K562 (cell line): Measurements from ENCODE around the gene PARD3B. TPM values are rescaled to one million over a fixed set of nuclear protein-coding genes. Genes with fewer than 3 reads are reported as not detected.

Experiments used
- CBX3 ChIP-seq, 2 experiments: IDR thresholded peaks; 1 replicate in 1 of 2; 2 replicates in 1 of 2; pipeline ENCODE4 v1.6.1; 2012; ENCODE audit warnings: inconsistent platforms in 2 of 2, low read length in 2 of 2, borderline replicate concordance in 1 of 2, control low read depth in 1 of 2
- DACH1 ChIP-seq: fragments of 450-650 bp; IDR thresholded peaks from 2 replicates; pipeline ENCODE4 v1.6.1; 2018; ENCODE audit not compliant: partially characterized antibody
- NR4A1 ChIP-seq, 2 experiments: fragments of 250-450 bp in 1 of 2; fragments of 450-650 bp in 1 of 2; sonication (Bioruptor Pico) in 1 of 2; IDR thresholded peaks; 2 replicates each; pipeline versions ENCODE4 v1.4.0 to v1.6.1; 2016 to 2020; ENCODE audit warnings: mild to moderate bottlenecking in 2 of 2, missing compliant biosample characterization in 1 of 2, missing genetic modification characterization in 1 of 2, moderate library complexity in 1 of 2
- PHF8 ChIP-seq: fragments of 200-600 bp; sonication (generic); IDR thresholded peaks from 2 replicates; pipeline ENCODE4 v1.6.1; 2012; ENCODE audit warnings: mixed run types, mild to moderate bottlenecking, inconsistent platforms, low read length, moderate library complexity, borderline replicate concordance
- RHOXF2B ChIP-seq: fragments of 250-450 bp; sonication (Bioruptor Pico); conservative IDR thresholded peaks from 2 replicates; pipeline ENCODE4 v1.5.1; 2021
- SMC3 ChIP-seq: conservative IDR thresholded peaks from 2 replicates; pipeline ENCODE4 v1.6.1; 2011; ENCODE audit warnings: low read depth, low read length, improper control_type of control experiment; ENCODE audit not compliant: insufficient read depth
- TAF1 ChIP-seq: IDR thresholded peaks from 2 replicates; pipeline ENCODE4 v1.6.1; 2011; ENCODE audit warnings: mild to moderate bottlenecking, low read length, moderate library complexity; ENCODE audit not compliant: insufficient read depth, control insufficient read depth, severe bottlenecking; ENCODE audit errors: extremely low read depth
- TAF9B ChIP-seq: fragments of 450-650 bp; IDR thresholded peaks from 2 replicates; pipeline ENCODE4 v1.6.1; 2018; ENCODE audit warnings: mild to moderate bottlenecking; ENCODE audit not compliant: partially characterized antibody
- TRIM28 ChIP-seq: fragments of 450-650 bp; IDR thresholded peaks from 2 replicates; pipeline ENCODE4 v1.6.1; 2017
- WHSC1 ChIP-seq: IDR thresholded peaks from one replicate; pipeline ENCODE4 v1.6.1; 2012; ENCODE audit warnings: low read length, control low read depth, inconsistent platforms
- ZHX1 ChIP-seq: fragments of 150-350 bp; conservative IDR thresholded peaks from 2 replicates; pipeline ENCODE4 v1.6.1; 2014; ENCODE audit warnings: low read length
- ZNF165 ChIP-seq: fragments of 250-450 bp; sonication (Bioruptor Pico); IDR thresholded peaks from 2 replicates; pipeline ENCODE4 v1.4.0; 2020; ENCODE audit warnings: borderline replicate concordance
- ZNF445 ChIP-seq: fragments of 250-450 bp; sonication (Bioruptor Pico); IDR thresholded peaks from 2 replicates; pipeline ENCODE4 v1.4.0; 2020; ENCODE audit warnings: low read depth, mild to moderate bottlenecking, moderate library complexity
- ZNF551 ChIP-seq: fragments of 250-450 bp; sonication (Bioruptor Pico); IDR thresholded peaks from 2 replicates; pipeline ENCODE4 v1.5.0; 2021; ENCODE audit warnings: mild to moderate bottlenecking, moderate library complexity
- ZNF561 ChIP-seq: fragments of 450-650 bp; formaldehyde crosslinking; conservative IDR thresholded peaks from 2 replicates; pipeline ENCODE4 v1.4.0; 2020; ENCODE audit warnings: mild to moderate bottlenecking, moderate library complexity
- ZSCAN32 ChIP-seq: fragments of 450-650 bp; formaldehyde crosslinking; IDR thresholded peaks from 2 replicates; pipeline ENCODE4 v1.4.0; 2020; ENCODE audit warnings: mild to moderate bottlenecking, moderate library complexity
- polyA plus RNA-seq, 8 experiments: library from polyadenylated mRNA; depleted of rRNA in 4 of 8; stranded (reverse) in 5 of 8; unstranded in 3 of 8; fragments of >200 nt; fragmentation: Nextera tagmentation in 2 of 8; fragmentation: Illumina TruSeq in 1 of 8; extraction: Ambion mirVana in 2 of 8; extraction: Trizol in 1 of 8; gene quantifications; 2 replicates each; pipeline versions ENCODE4 v1.2.1 to v1.2.3, GENCODE V29; 2011 to 2014; ENCODE audit warnings: inconsistent platforms in 1 of 8, missing spikeins in 1 of 8
- total RNA-seq, 7 experiments: library from RNA; depleted of rRNA in 6 of 7; stranded (reverse); fragments of >200 nt in 6 of 7; fragmentation: Illumina TruSeq in 2 of 7; extraction: Trizol in 2 of 7; gene quantifications; 2 replicates each; pipeline versions ENCODE4 v1.2.1 to v1.2.3, GENCODE V29; 2011 to 2021; ENCODE audit warnings: low replicate concordance in 1 of 7
- TF ChIP-seq, protein P1 (sequence below): fragments of 250-450 bp; sonication (Bioruptor Pico); IDR thresholded peaks from 2 replicates; pipeline ENCODE4 v1.5.0; 2022; ENCODE audit warnings: mild to moderate bottlenecking
- TF ChIP-seq, protein P2 (sequence below): fragments of 450-650 bp; IDR thresholded peaks from 2 replicates; pipeline ENCODE4 v1.7.0; 2016; ENCODE audit warnings: borderline replicate concordance
- TF ChIP-seq, protein P3 (sequence below): sonication (generic); formaldehyde crosslinking; IDR thresholded peaks from 2 replicates; pipeline ENCODE4 v1.8.0; 2022; ENCODE audit warnings: mild to moderate bottlenecking, missing genetic modification reagents

PARD3B gene
- total and polyA plus RNA-seq, 9 of the 15 experiments (the other 6 are each of a cell fraction or from before 2014, with no cell fraction given), result 0.15 to 3.0 (median 1.1) TPM

DNA sequence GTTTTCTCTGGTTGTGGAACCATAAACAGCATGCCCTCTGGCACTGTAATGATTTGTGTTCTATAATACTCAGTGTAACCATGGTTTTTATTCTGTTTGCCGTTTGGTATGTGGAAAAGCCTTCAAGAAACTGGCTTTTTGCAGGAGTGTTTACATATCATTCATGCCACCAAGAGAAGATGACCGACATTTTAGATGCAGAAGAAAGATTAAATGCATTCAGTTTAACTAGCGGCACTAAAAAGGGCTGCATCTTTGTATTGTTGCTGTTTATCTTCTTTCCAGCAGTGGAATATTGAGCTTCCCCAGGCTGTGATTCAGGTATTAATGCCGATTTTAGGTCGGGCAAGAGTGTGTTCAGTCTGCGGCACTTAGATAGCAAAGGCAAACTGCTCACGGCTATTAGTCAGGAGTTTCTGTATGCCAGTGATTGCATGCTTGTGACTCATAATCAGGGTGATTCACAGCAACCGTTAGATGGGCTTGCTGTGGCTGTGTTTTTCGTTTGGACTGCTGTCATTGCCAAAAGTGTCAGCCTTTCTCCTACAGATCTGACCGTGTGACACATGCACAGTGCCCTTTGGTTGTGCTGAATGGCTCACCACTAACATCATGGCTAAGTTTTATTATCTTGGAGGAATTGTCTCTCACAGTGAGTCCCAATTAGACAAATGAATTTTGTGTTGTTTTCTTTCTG lies 479.7 kb downstream of the PARD3B start (continued):
- TF ChIP-seq CBX3 (IDR thresholded peaks at IDR 0.05; ENCODE audit: borderline replicate concordance in 1 of 2, low read length in 2 of 2), result peak in 1 of 2 experiments; percentile 49; a peak in 1 of 3 replicates
- TF ChIP-seq, protein P1, sequence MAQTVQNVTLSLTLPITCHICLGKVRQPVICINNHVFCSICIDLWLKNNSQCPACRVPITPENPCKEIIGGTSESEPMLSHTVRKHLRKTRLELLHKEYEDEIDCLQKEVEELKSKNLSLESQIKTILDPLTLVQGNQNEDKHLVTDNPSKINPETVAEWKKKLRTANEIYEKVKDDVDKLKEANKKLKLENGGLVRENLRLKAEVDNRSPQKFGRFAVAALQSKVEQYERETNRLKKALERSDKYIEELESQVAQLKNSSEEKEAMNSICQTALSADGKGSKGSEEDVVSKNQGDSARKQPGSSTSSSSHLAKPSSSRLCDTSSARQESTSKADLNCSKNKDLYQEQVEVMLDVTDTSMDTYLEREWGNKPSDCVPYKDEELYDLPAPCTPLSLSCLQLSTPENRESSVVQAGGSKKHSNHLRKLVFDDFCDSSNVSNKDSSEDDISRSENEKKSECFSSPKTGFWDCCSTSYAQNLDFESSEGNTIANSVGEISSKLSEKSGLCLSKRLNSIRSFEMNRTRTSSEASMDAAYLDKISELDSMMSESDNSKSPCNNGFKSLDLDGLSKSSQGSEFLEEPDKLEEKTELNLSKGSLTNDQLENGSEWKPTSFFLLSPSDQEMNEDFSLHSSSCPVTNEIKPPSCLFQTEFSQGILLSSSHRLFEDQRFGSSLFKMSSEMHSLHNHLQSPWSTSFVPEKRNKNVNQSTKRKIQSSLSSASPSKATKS, result no peak
- TF ChIP-seq DACH1, result peak; percentile 90
- TF ChIP-seq ZNF551 (CRISPR knock-in tag), result no peak
- TF ChIP-seq SMC3, result no peak
- no peak for TF ChIP-seq ZNF165 (CRISPR knock-in tag)
- TF ChIP-seq PHF8, result no peak
- TF ChIP-seq NR4A1 (CRISPR knock-in tag; IDR thresholded peaks at IDR 0.05), result no peak
- TF ChIP-seq NR4A1 (tag; IDR thresholded peaks at IDR 0.05), result no peak
- TF ChIP-seq TAF9B, result peak; percentile 28
- TF ChIP-seq, protein P2, sequence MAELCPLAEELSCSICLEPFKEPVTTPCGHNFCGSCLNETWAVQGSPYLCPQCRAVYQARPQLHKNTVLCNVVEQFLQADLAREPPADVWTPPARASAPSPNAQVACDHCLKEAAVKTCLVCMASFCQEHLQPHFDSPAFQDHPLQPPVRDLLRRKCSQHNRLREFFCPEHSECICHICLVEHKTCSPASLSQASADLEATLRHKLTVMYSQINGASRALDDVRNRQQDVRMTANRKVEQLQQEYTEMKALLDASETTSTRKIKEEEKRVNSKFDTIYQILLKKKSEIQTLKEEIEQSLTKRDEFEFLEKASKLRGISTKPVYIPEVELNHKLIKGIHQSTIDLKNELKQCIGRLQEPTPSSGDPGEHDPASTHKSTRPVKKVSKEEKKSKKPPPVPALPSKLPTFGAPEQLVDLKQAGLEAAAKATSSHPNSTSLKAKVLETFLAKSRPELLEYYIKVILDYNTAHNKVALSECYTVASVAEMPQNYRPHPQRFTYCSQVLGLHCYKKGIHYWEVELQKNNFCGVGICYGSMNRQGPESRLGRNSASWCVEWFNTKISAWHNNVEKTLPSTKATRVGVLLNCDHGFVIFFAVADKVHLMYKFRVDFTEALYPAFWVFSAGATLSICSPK, result no peak
- no peak for TF ChIP-seq RHOXF2B (CRISPR knock-in tag)
- TF ChIP-seq TAF1, result peak; percentile 44
- TF ChIP-seq TRIM28, result no peak
- TF ChIP-seq, protein P3, sequence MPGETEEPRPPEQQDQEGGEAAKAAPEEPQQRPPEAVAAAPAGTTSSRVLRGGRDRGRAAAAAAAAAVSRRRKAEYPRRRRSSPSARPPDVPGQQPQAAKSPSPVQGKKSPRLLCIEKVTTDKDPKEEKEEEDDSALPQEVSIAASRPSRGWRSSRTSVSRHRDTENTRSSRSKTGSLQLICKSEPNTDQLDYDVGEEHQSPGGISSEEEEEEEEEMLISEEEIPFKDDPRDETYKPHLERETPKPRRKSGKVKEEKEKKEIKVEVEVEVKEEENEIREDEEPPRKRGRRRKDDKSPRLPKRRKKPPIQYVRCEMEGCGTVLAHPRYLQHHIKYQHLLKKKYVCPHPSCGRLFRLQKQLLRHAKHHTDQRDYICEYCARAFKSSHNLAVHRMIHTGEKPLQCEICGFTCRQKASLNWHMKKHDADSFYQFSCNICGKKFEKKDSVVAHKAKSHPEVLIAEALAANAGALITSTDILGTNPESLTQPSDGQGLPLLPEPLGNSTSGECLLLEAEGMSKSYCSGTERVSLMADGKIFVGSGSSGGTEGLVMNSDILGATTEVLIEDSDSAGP (CRISPR knock-in tag), result no peak
- no peak for TF ChIP-seq ZNF561 (CRISPR knock-in tag)
- TF ChIP-seq ZNF445 (CRISPR knock-in tag), result no peak
- no peak for TF ChIP-seq WHSC1
- no peak for TF ChIP-seq ZSCAN32 (CRISPR knock-in tag)
- no peak for TF ChIP-seq ZHX1
